B cell (primary cell): ENCODE measurements around the gene LRIG1. TPM values are rescaled to one million over a fixed set of nuclear protein-coding genes. Genes with fewer than 3 reads are reported as not detected.

Experiments used
- ATAC-seq: fragments of 200-7000 bp; cut with Tn5 transposase; one replicate; pipeline ENCODE4 v1.10.0; 2021; ENCODE audit warnings: low read depth, mild to moderate bottlenecking, moderate number of reproducible peaks, moderate library complexity
- CTCF ChIA-PET: fragments of 350-600 bp; sonication (Branson Sonifier 250); formaldehyde crosslinking; loops from one replicate; lab custom pipeline; 2021; ENCODE audit warnings: antibody characterized with exemption, inconsistent platforms; lab: Charles Lee
- POLR2A ChIA-PET: fragments of 350-600 bp; sonication (Branson Sonifier 250); formaldehyde crosslinking; loops from one replicate; lab custom pipeline; 2021; ENCODE audit warnings: antibody characterized with exemption; lab: Charles Lee
- DNase-seq: peaks from one replicate; pipeline ENCODE4 v3.0.0; 2013
- H2AFZ ChIP-seq: 2 replicates; pipeline ENCODE4 v1.6.1; 2012; ENCODE audit warnings: mild to moderate bottlenecking, low read depth, low read length; ENCODE audit not compliant: insufficient read depth, poor library complexity, severe bottlenecking
- H3K27ac ChIP-seq, 2 donors: 1 replicate in 1 of 2; 2 replicates in 1 of 2; pipeline ENCODE4 v1.5.1; 2012 to 2013; ENCODE audit warnings: low read length in 2 of 2, mild to moderate bottlenecking in 2 of 2, moderate library complexity in 1 of 2
- H3K27me3 ChIP-seq, 4 experiments: fragments of 200-600 bp in 1 of 4; sonication (generic) in 1 of 4; replicated peaks in 1 of 4; 1 replicate in 2 of 4; 2 replicates in 2 of 4; pipeline versions ENCODE4 v1.6.1 to v1.7.0; 2013 to 2016; ENCODE audit warnings: low read length in 3 of 4, mild to moderate bottlenecking in 2 of 4, mixed read lengths in 1 of 4, moderate library complexity in 1 of 4; ENCODE audit not compliant: insufficient read depth in 4 of 4, control insufficient read depth in 3 of 4; ENCODE audit errors: control extremely low read depth in 1 of 4
- H3K36me3 ChIP-seq, 2 experiments: replicated peaks in 1 of 2; 1 replicate in 1 of 2; 2 replicates in 1 of 2; pipeline versions ENCODE4 v1.6.1 to v1.7.1; 2013; ENCODE audit warnings: low read length in 1 of 2; ENCODE audit not compliant: insufficient read depth in 2 of 2, control insufficient read depth in 1 of 2; ENCODE audit errors: control extremely low read depth in 1 of 2, extremely low read depth in 1 of 2
- H3K4me1 ChIP-seq, 2 donors: fragments of 200-600 bp in 1 of 2; sonication (generic) in 1 of 2; 1 replicate in 1 of 2; 2 replicates in 1 of 2; pipeline versions ENCODE4 v1.5.1 to v1.6.1; 2013 to 2017; ENCODE audit warnings: low read length in 2 of 2; ENCODE audit not compliant: control insufficient read depth in 2 of 2, insufficient read depth in 2 of 2
- H3K4me2 ChIP-seq: replicated peaks from 2 replicates; pipeline ENCODE3; 2012; ENCODE audit warnings: mild to moderate bottlenecking, low read depth, low read length; ENCODE audit not compliant: poor library complexity, severe bottlenecking
- H3K4me3 ChIP-seq, 5 experiments: fragments of 200-600 bp in 1 of 5; sonication (generic) in 1 of 5; 1 replicate in 3 of 5; 2 replicates in 2 of 5; pipeline versions ENCODE4 v1.5.1 to v1.7.0; 2011 to 2016; ENCODE audit warnings: low read length in 4 of 5, mild to moderate bottlenecking in 4 of 5, low read depth in 2 of 5, control low read depth in 1 of 5, moderate library complexity in 1 of 5; ENCODE audit not compliant: insufficient read depth in 1 of 5; ENCODE audit errors: control extremely low read depth in 1 of 5, extremely low read depth in 1 of 5
- H3K79me2 ChIP-seq: fragments of 200-600 bp; sonication (generic); one replicate; pipeline ENCODE4 v1.6.0; 2016; ENCODE audit warnings: low read length; ENCODE audit not compliant: control insufficient read depth, insufficient read depth
- H3K9ac ChIP-seq: fragments of 200-600 bp; sonication (generic); 2 replicates; pipeline ENCODE4 v1.6.1; 2017; ENCODE audit warnings: mild to moderate bottlenecking, low read length, moderate library complexity
- H3K9me3 ChIP-seq, 3 donors: one replicate each; pipeline versions ENCODE4 v1.6.1 to v1.7.1; 2013; ENCODE audit warnings: low read length in 2 of 3; ENCODE audit not compliant: control insufficient read depth in 2 of 3, insufficient read depth in 1 of 3; ENCODE audit errors: control extremely low read depth in 1 of 3
- H4K20me1 ChIP-seq: 2 replicates; pipeline ENCODE4 v1.6.0; 2012; ENCODE audit warnings: mild to moderate bottlenecking, low read length; ENCODE audit not compliant: insufficient read depth, control insufficient read depth, poor library complexity, severe bottlenecking
- H3K27ac Mint-ChIP-seq: one replicate; pipeline ENCODE4 v1.8.0; 2021; ENCODE audit warnings: mixed read lengths
- H3K27me3 Mint-ChIP-seq: one replicate; pipeline ENCODE4 v1.8.0; 2021; ENCODE audit warnings: mixed read lengths
- H3K4me1 Mint-ChIP-seq: one replicate; pipeline ENCODE4 v1.8.0; 2021; ENCODE audit warnings: mixed read lengths
- H3K4me3 Mint-ChIP-seq: one replicate; pipeline ENCODE4 v1.8.0; 2021; ENCODE audit warnings: mixed read lengths
- H3K9me3 Mint-ChIP-seq: one replicate; pipeline ENCODE4 v1.8.0; 2022; ENCODE audit warnings: mixed read lengths; ENCODE audit not compliant: insufficient read depth
- EZH2 ChIP-seq: IDR thresholded peaks from 2 replicates; pipeline ENCODE4 v1.6.1; 2012; ENCODE audit warnings: borderline replicate concordance, low read depth, mild to moderate bottlenecking, moderate library complexity, low read length; ENCODE audit not compliant: insufficient read depth, poor library complexity, severe bottlenecking
- WGBS: methylation state at CpG from one replicate; pipeline ENCODE4 v1.1.5; 2013; ENCODE audit warnings: missing lambda C conversion rate; ENCODE audit not compliant: insufficient coverage; 5-methylcytosine and 5-hydroxymethylcytosine counted together
- intact Hi-C: fragments of 100-400 bp; cut with micrococcal nuclease; formaldehyde crosslinking; loops from one replicate; pipeline ENCODE4 v1.10.0; 2022
- polyA plus RNA-seq: library from polyadenylated mRNA; depleted of rRNA; stranded (reverse); fragments of >200 nt; gene quantifications from 2 replicates; pipeline ENCODE4 v1.2.3, GENCODE V29; 2012
- total RNA-seq, 2 donors: library from RNA; stranded (reverse); fragments of 120-200 nt in 1 of 2; gene quantifications; 1 replicate in 1 of 2; 2 replicates in 1 of 2; pipeline versions ENCODE4 v1.2.3 to v1.2.4, GENCODE V29; 2013 to 2022
- TF ChIP-seq, protein P1 (sequence below): fragments of 200-600 bp; IDR thresholded peaks from one replicate; pipeline ENCODE4 v1.8.0; 2022; ENCODE audit warnings: antibody characterized with exemption, mild to moderate bottlenecking

The LRIG1 gene
- total and polyA plus RNA-seq, 2 donors (not counting 1 experiment from before 2014, with no cell fraction given): 9.2 to 12.4 TPM

- no peak overlapping the region for H3K27ac Mint-ChIP-seq
These were observed 3.4 kb downstream of the LRIG1 start for GRCh38 chr3:66497288-66497984.

DNA sequence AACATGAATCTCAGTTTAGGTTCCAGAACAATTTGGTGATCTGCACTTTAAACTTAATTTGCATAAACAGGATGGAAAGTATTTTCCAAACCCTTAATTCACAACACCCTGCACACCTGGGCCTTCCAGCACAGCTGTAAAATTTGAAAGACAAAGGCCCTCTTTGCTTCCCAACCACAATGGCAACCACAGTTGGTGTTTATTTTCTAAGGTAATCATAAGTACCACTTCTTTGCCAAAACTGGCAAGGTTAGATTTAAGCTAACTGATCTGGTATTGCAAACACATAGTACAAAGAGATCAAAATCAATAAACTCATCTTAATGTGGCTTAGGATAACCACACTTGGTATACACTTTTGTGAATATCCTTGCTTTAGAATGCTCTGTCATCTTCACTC lies 4.1 kb downstream of the LRIG1 start:
- H3K9me3 Mint-ChIP-seq: no peaks in the 10 kb centered on the region
- POLR2A ChIA-PET: no interaction called here
- no peak overlapping the region for H3K4me3 Mint-ChIP-seq
- no peak overlapping the region for H3K27ac ChIP-seq
- H3K4me1 Mint-ChIP-seq: peaks cover 27% of the 10 kb centered on the region
- no peak overlapping the region for H3K9ac ChIP-seq
- no peak for DNase-seq
- H3K36me3 ChIP-seq: no peaks in the 10 kb centered on the region
- H2AFZ ChIP-seq: no peak overlapping the region
- H3K79me2 ChIP-seq: peaks cover 4% of the 10 kb centered on the region
- peaks cover 0 to 27% (median 18%) of the 10 kb centered on the region in 4 experiments for H3K27me3 ChIP-seq
- no peak for ATAC-seq
- peaks cover 57% of the 10 kb centered on the region for H3K27me3 Mint-ChIP-seq
- intact Hi-C loops: no loop called here
- CTCF ChIA-PET: no interaction called here
- H4K20me1 ChIP-seq: no peaks in the 10 kb centered on the region
- no peaks in the 10 kb centered on the region for H3K9me3 ChIP-seq
- no peak overlapping the region for H3K27ac Mint-ChIP-seq
- TF ChIP-seq EZH2: no peak
- TF ChIP-seq, protein P1, sequence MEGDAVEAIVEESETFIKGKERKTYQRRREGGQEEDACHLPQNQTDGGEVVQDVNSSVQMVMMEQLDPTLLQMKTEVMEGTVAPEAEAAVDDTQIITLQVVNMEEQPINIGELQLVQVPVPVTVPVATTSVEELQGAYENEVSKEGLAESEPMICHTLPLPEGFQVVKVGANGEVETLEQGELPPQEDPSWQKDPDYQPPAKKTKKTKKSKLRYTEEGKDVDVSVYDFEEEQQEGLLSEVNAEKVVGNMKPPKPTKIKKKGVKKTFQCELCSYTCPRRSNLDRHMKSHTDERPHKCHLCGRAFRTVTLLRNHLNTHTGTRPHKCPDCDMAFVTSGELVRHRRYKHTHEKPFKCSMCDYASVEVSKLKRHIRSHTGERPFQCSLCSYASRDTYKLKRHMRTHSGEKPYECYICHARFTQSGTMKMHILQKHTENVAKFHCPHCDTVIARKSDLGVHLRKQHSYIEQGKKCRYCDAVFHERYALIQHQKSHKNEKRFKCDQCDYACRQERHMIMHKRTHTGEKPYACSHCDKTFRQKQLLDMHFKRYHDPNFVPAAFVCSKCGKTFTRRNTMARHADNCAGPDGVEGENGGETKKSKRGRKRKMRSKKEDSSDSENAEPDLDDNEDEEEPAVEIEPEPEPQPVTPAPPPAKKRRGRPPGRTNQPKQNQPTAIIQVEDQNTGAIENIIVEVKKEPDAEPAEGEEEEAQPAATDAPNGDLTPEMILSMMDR: no peak
- H3K4me2 ChIP-seq: no peak overlapping the region
- H3K4me1 ChIP-seq: peaks cover 20 to 22% of the 10 kb centered on the region in 2 donors
- no peak overlapping the region for H3K4me3 ChIP-seq

More at GRCh38 chr3:66497288-66497984, 3.4 kb downstream of the LRIG1 start:
- Mint-ChIP-seq H3K9me3 (no peaks in the 10 kb centered on the region), H3K4me3 (no peak overlapping the region), H3K27me3 (peaks cover 51% of the 10 kb centered on the region), H3K4me1 (peaks cover 27% of the 10 kb centered on the region)
- Histone ChIP-seq H3K79me2 (peaks cover 2% of the 10 kb centered on the region), H3K27me3 (peaks cover 0 to 27% (median 18%) of the 10 kb centered on the region in 4 experiments), H3K4me1 (peaks cover 20 to 22% of the 10 kb centered on the region in 2 donors), H3K4me2 (no peak overlapping the region), H2AFZ (no peak overlapping the region), H3K27ac (no peak overlapping the region), H3K4me3 (no peak overlapping the region), H3K9ac (no peak overlapping the region), H3K9me3 (peaks cover 0 to 1% (median 0%) of the 10 kb centered on the region in 3 donors), H3K36me3 (no peaks in the 10 kb centered on the region), H4K20me1 (no peaks in the 10 kb centered on the region)
- intact Hi-C loops: no loop called here
- WGBS: no CpG with 5 or more reads among the region's 5 CpGs
- TF ChIP-seq, protein P1: no peak
- TF ChIP-seq EZH2: no peak
- CTCF ChIA-PET: no interaction called here
- ATAC-seq (no peak), DNase-seq (no peak)
- POLR2A ChIA-PET: interaction anchor here (0.6 to 0.7 kb wide), 2 partner anchors 100 to 551 kb away, joined by 4 to 7 read pairs; no protein-coding TSS in a partner anchor
